Measurements from ENCODE around the gene DLGAP1. TPM values are rescaled to one million over a fixed set of nuclear protein-coding genes. Genes with fewer than 3 reads are reported as not detected.

DLGAP1 gene
- total RNA-seq, 4 donors from 2014 or later, result 2.0 to 4.7 (median 2.1) TPM; not detected in 1

DNA sequence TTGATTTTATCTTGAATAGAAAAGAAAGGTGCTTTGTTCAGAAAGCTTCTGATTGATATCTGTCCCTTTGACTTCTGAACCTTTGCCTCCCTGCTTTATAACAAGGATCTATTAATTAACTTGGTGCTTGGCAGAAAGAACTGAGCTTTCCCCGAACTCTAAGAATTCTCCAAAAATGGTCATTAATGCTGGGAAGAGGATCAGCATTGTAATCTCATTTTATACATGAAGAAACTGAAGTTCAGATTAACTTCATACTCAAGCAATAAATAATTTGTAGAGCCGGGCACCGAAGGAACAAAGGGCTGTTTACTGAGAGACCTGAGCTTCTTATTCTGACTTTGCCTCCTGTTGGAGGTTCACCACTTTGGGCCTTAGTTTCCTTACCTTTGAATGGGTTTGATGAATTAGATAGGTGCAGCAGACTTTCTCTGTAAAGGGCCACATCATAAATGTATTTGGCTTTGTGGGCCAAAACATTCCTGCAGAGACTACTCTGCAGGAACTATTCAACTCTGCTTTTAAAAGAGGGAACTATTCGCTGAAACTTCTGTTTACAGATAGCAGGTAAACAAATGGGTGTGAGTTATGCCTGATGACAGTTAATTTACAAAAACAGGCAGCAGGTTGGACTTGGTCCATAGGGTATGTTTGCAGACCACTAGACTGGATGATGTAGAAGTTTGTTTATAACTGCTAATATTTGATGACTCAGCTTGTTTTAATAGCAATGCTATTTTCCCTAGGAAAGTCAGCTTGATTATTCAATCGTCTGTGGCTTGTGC lies 732.3 kb downstream of the DLGAP1 start:
- Histone ChIP-seq H3K9me3 (no peaks in the 10 kb centered on the region), H3K36me3 (no peaks in the 10 kb centered on the region), H3K4me1 (peaks cover 12% of the 10 kb centered on the region), H3K27ac (no peak overlapping the region), H3K4me3 (no peak overlapping the region), H3K27me3 (no peaks in the 10 kb centered on the region)
- WGBS, result 53% methylated on average over 5 of the region's 5 CpGs
- no peak for DNase-seq (ENCODE audit: low spot score in 2 of 2)
- TF ChIP-seq POLR2A (IDR thresholded peaks at IDR 0.05) (no peak), EP300 (IDR thresholded peaks at IDR 0.05) (no peak), POLR2AphosphoS5 (IDR thresholded peaks at IDR 0.05) (no peak)
- TF ChIP-seq, protein P1, sequence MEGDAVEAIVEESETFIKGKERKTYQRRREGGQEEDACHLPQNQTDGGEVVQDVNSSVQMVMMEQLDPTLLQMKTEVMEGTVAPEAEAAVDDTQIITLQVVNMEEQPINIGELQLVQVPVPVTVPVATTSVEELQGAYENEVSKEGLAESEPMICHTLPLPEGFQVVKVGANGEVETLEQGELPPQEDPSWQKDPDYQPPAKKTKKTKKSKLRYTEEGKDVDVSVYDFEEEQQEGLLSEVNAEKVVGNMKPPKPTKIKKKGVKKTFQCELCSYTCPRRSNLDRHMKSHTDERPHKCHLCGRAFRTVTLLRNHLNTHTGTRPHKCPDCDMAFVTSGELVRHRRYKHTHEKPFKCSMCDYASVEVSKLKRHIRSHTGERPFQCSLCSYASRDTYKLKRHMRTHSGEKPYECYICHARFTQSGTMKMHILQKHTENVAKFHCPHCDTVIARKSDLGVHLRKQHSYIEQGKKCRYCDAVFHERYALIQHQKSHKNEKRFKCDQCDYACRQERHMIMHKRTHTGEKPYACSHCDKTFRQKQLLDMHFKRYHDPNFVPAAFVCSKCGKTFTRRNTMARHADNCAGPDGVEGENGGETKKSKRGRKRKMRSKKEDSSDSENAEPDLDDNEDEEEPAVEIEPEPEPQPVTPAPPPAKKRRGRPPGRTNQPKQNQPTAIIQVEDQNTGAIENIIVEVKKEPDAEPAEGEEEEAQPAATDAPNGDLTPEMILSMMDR (IDR thresholded peaks at IDR 0.05), result no peak

DNA sequence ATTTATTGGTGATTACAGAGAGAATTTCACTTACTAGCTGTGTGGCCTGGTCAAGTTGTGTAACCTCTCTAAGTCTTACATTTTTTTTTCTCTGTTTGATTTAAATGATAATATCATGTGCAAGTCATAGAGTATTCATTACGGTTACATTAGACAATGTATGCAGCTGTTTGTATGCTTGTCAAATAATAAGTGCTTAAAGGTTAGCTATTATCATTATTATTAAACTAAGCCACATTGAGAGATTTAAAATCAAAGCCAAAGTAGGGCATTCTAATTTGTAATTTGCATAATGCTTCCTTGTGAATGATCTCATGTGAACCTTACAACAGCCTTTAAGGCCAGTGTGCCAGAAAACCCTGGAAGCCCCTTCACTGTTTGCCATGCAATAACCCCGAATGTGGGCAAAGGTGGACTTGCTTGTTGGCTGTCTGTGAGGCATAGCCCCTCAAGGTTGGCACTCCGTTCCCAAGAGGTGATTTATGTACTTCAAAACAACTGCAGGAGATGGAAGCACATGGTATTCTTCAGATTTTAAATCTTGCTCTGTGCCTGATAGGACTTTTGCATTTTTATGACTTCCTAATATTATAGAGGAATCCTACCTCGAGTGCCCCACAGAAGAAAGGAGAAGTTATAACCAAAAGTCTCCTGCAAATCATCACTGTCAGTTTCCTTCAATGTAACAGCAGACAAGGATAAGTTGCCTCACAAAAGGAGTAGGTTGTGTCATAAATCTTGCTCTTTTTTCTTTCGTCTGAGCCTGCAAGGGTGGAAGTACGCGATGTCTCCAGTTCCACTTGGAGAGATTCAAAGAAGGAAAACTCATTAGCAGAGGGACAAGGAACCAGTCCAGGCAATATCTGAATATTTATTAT lies 733.1 kb downstream of the DLGAP1 start:
- Histone ChIP-seq H3K27me3 (no peaks in the 10 kb centered on the region), H3K4me3 (no peak overlapping the region), H3K9me3 (no peaks in the 10 kb centered on the region), H3K4me1 (peaks cover 12% of the 10 kb centered on the region), H3K36me3 (no peaks in the 10 kb centered on the region), H3K27ac (no peak overlapping the region)
- DNase-seq (ENCODE audit: low spot score in 2 of 2), result no peak
- WGBS, result 52% methylated on average over 7 of the region's 7 CpGs
- TF ChIP-seq EP300 (IDR thresholded peaks at IDR 0.05), result no peak
- no peak for TF ChIP-seq POLR2A (IDR thresholded peaks at IDR 0.05)
- TF ChIP-seq, protein P1 (IDR thresholded peaks at IDR 0.05), result no peak
- TF ChIP-seq POLR2AphosphoS5 (IDR thresholded peaks at IDR 0.05), result no peak

DNA sequence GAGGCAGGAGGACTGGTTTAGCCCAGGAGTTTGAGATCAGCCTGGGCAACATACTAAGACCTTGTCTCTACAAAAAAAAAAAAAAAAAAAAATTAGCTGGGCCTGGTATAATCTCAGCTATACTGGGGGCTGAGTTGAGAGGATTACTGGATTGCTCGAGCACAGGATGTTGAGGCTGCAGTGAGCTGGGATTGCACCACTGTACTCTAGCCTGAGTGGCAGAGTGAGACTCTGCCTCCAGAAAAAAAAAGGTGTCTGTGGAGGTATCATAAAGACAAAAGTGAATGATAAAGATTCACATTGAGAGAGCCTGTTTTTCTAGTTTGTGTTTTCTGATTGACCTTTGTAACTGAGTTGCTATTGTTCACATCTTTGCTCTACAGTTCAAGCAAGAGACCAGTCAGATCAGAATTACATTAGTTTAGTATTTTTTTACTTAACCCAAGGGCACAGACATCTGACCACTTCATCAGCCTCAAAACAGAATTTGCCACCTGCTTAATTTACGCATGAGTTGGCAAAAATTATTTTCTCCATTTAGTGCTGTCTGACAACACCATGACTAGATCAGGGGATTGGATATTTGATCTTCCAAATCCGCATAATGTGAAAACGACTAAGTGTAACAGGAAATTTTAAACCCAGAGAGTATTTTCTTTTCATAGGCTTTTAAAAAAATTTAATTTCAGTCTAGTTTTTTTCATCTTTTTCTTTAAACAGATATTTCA lies 734.1 kb downstream of the DLGAP1 start:
- H3K9me3 ChIP-seq, result no peaks in the 10 kb centered on the region
- H3K27ac ChIP-seq, result no peak overlapping the region
- no peaks in the 10 kb centered on the region for H3K36me3 ChIP-seq
- H3K27me3 ChIP-seq, result no peaks in the 10 kb centered on the region
- TF ChIP-seq EP300 (IDR thresholded peaks at IDR 0.05) (no peak), POLR2AphosphoS5 (IDR thresholded peaks at IDR 0.05) (no peak), POLR2A (IDR thresholded peaks at IDR 0.05) (no peak)
- TF ChIP-seq, protein P1 (IDR thresholded peaks at IDR 0.05), result no peak
- H3K4me1 ChIP-seq, result peaks cover 12% of the 10 kb centered on the region
- WGBS, result 88% methylated on average over 4 of the region's 4 CpGs
- no peak for DNase-seq (ENCODE audit: low spot score in 2 of 2)
- no peak overlapping the region for H3K4me3 ChIP-seq

DNA sequence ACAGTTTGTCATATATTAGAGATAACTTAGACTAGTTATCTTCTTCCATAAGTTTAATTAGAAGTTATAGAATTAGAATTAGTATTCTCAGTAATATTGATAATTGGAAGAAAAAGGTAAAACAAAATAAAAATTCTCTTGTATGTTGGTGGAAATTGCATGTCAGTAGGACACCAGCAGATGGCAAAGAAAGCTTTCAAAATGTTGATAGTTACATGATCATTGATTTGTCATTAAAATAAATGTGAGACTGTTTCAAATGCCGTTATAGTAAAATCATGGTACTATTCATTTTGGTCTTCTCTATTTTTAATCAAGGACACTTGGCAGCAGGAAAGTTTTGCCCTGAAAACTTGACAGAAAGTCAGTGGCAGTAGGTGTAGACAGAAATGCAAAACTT lies 734.9 kb downstream of the DLGAP1 start:
- H3K27ac ChIP-seq, result no peak overlapping the region

More for the DNA sequence above, 734.9 kb downstream of the DLGAP1 start:
- no peaks in the 10 kb centered on the region for H3K36me3 ChIP-seq
- no peak overlapping the region for H3K4me3 ChIP-seq
- no peak for DNase-seq (ENCODE audit: low spot score in 2 of 2)
- 93% methylated on average over 1 of the region's 1 CpG for WGBS
- TF ChIP-seq, protein P1 (IDR thresholded peaks at IDR 0.05), result no peak
- TF ChIP-seq POLR2AphosphoS5 (IDR thresholded peaks at IDR 0.05) (no peak), EP300 (IDR thresholded peaks at IDR 0.05) (no peak), POLR2A (IDR thresholded peaks at IDR 0.05) (no peak)
- no peaks in the 10 kb centered on the region for H3K27me3 ChIP-seq
- H3K4me1 ChIP-seq, result peaks cover 12% of the 10 kb centered on the region
- H3K9me3 ChIP-seq, result no peaks in the 10 kb centered on the region
